Naive thymus-derived CD4-positive, alpha-beta T cell (primary cell): ENCODE results near the gene ZDHHC7. TPM values are rescaled to one million over a fixed set of nuclear protein-coding genes. Genes with fewer than 3 reads are reported as not detected.
A peak's percentile ranks its signal among the peaks of the same experiment; 100 is the strongest.

Experiments used
- ATAC-seq: fragments of 150-1000 bp; cut with Tn5 transposase; 2 replicates; pipeline ENCODE4 v1.10.0; 2021; ENCODE audit warnings: mild to moderate bottlenecking, moderate library complexity
- CTCF ChIA-PET: fragments of 350-600 bp; sonication (Branson Sonifier 250); formaldehyde crosslinking; loops from one replicate; lab custom pipeline; 2021; ENCODE audit warnings: antibody characterized with exemption; lab: Charles Lee
- POLR2A ChIA-PET: fragments of 350-600 bp; sonication (Branson Sonifier 250); formaldehyde crosslinking; loops from one replicate; lab custom pipeline; 2021; ENCODE audit warnings: antibody characterized with exemption, inconsistent platforms; lab: Charles Lee
- DNase-seq, 9 donors: peaks; one replicate each; pipeline versions ENCODE4 v3.0.0 to v3.0.0-alpha.2; 2020 to 2022; ENCODE audit warnings: mixed read lengths in 1 of 9
- H3K27ac ChIP-seq: one replicate; pipeline ENCODE4 v1.7.0; 2013; ENCODE audit warnings: mild to moderate bottlenecking, low read depth, low read length, moderate library complexity
- H3K27me3 ChIP-seq, 2 donors: one replicate each; pipeline ENCODE4 v1.7.0; 2013; ENCODE audit warnings: low read length in 2 of 2, mild to moderate bottlenecking in 2 of 2, moderate library complexity in 2 of 2; ENCODE audit not compliant: control insufficient read depth in 2 of 2, insufficient read depth in 2 of 2
- H3K36me3 ChIP-seq, 3 experiments: 1 replicate in 2 of 3; 2 replicates in 1 of 3; pipeline ENCODE4 v1.7.0; 2013; ENCODE audit warnings: low read length in 3 of 3, mild to moderate bottlenecking in 3 of 3, moderate library complexity in 1 of 3; ENCODE audit not compliant: insufficient read depth in 3 of 3, control insufficient read depth in 2 of 3
- H3K4me1 ChIP-seq, 2 donors: one replicate each; pipeline ENCODE4 v1.7.0; 2013; ENCODE audit warnings: low read length in 2 of 2, mild to moderate bottlenecking in 2 of 2, moderate library complexity in 1 of 2; ENCODE audit not compliant: control insufficient read depth in 2 of 2, insufficient read depth in 2 of 2
- H3K4me3 ChIP-seq: 2 replicates; pipeline ENCODE4 v1.7.0; 2013; ENCODE audit warnings: mild to moderate bottlenecking, low read length
- H3K9me3 ChIP-seq, 3 experiments: 1 replicate in 2 of 3; 2 replicates in 1 of 3; pipeline ENCODE4 v1.7.0; 2013; ENCODE audit warnings: low read length in 3 of 3; ENCODE audit not compliant: control insufficient read depth in 2 of 3
- H3K27ac Mint-ChIP-seq, 9 donors: one replicate each; pipeline ENCODE4 v1.8.0; 2020 to 2022; ENCODE audit warnings: mixed read lengths in 9 of 9, mild to moderate bottlenecking in 8 of 9, moderate library complexity in 5 of 9, inconsistent platforms in 2 of 9
- H3K27me3 Mint-ChIP-seq, 5 donors: one replicate each; pipeline ENCODE4 v1.8.0; 2021 to 2022; ENCODE audit warnings: mixed read lengths in 5 of 5, mild to moderate bottlenecking in 1 of 5
- H3K36me3 Mint-ChIP-seq, 5 donors: one replicate each; pipeline ENCODE4 v1.8.0; 2020 to 2022; ENCODE audit warnings: mixed read lengths in 5 of 5, mild to moderate bottlenecking in 3 of 5, inconsistent platforms in 1 of 5
- H3K4me1 Mint-ChIP-seq, 7 donors: one replicate each; pipeline ENCODE4 v1.8.0; 2020 to 2022; ENCODE audit warnings: mixed read lengths in 7 of 7, mild to moderate bottlenecking in 3 of 7, inconsistent platforms in 1 of 7
- H3K4me3 Mint-ChIP-seq, 10 donors: one replicate each; pipeline ENCODE4 v1.8.0; 2020 to 2022; ENCODE audit warnings: mild to moderate bottlenecking in 10 of 10, mixed read lengths in 10 of 10, moderate library complexity in 6 of 10, inconsistent platforms in 2 of 10
- H3K9me3 Mint-ChIP-seq, 11 donors: one replicate each; pipeline ENCODE4 v1.8.0; 2020 to 2022; ENCODE audit warnings: mixed read lengths in 11 of 11, mild to moderate bottlenecking in 4 of 11, inconsistent platforms in 1 of 11, moderate library complexity in 1 of 11
- intact Hi-C, 2 donors: fragments of 100-400 bp; cut with micrococcal nuclease; formaldehyde crosslinking; loops; one replicate each; pipeline ENCODE4 v1.15.1; 2023
- polyA plus RNA-seq, 2 donors: library from polyadenylated mRNA; unstranded; fragments of 300-500 nt; fragmentation: Illumina TruSeq; gene quantifications; one replicate each; pipeline ENCODE4 v1.2.3, GENCODE V29; 2021
- total RNA-seq, 6 experiments: library from RNA in 5 of 6; stranded (reverse) in 5 of 6; gene quantifications; 1 replicate in 5 of 6; 2 replicates in 1 of 6; pipeline ENCODE4 v1.2.3 and lab custom pipeline; 2021 to 2026

ZDHHC7 gene
- total and polyA plus RNA-seq, 7 experiments from 2014 or later, result 31.7 to 62.2 (median 33.4) TPM

DNA sequence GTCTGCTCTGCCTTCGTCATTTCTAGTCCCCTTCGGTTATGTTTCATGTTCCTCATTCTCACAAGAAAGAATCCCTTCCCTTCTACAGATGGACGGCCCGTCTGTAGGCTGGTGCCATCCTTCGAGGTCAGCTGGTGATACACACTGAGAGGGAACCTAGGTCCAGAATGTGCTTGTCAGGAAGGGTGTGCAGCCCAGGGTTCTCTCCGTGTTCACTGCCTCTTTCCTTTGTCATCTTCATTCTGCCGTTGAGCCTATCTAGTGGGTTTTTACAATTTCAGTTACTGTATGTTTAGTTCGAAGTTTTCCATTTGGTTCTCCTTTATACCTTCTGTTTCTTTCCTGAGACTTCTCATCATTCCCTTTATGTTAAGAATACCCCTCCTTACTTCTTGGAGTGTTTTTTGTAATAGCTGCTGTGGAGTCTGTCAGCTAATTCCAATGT lies 35.2 kb upstream of the ZDHHC7 start:
- Mint-ChIP-seq H3K4me1 (peaks cover 5 to 45% (median 26%) of the 10 kb centered on the region in 7 donors), H3K4me3 (peak overlapping the region in 6 of 10 donors; percentile 66 to 86 (median 80)), H3K36me3 (peaks cover 0 to 29% (median 3%) of the 10 kb centered on the region in 5 donors), H3K27me3 (no peaks in the 10 kb centered on the region), H3K27ac (peak overlapping the region in 7 of 9 donors; percentile 5 to 95 (median 86)), H3K9me3 (peaks cover 0 to 2% (median 0%) of the 10 kb centered on the region in 11 donors)
- intact Hi-C loops, result loop anchor here in 1 of 2 donors (2.0 kb wide), 1 partner anchor 18 kb away; no protein-coding TSS in a partner anchor
- ATAC-seq, result peak; percentile 69
- H3K27ac ChIP-seq, result peak overlapping the region; percentile 33
- peaks cover 0 to 21% of the 10 kb centered on the region in 2 donors for H3K4me1 ChIP-seq
- POLR2A ChIA-PET, result interaction anchor here (0.7 to 2.7 kb wide), 8 partner anchors 9 to 1233 kb away, joined by 3 to 19 read pairs (median 4); partner anchors contain the start of genes KIAA0513 and ZDHHC7
- H3K36me3 ChIP-seq, result no peaks in the 10 kb centered on the region
- H3K4me3 ChIP-seq, result no peak overlapping the region
- no peaks in the 10 kb centered on the region for H3K9me3 ChIP-seq
- H3K27me3 ChIP-seq, result no peaks in the 10 kb centered on the region
- DNase-seq, result no peak
- CTCF ChIA-PET, result interaction anchor here (0.6 to 2.8 kb wide), 5 partner anchors 10 to 839 kb away, joined by 3 to 9 read pairs (median 3); no protein-coding TSS in a partner anchor

DNA sequence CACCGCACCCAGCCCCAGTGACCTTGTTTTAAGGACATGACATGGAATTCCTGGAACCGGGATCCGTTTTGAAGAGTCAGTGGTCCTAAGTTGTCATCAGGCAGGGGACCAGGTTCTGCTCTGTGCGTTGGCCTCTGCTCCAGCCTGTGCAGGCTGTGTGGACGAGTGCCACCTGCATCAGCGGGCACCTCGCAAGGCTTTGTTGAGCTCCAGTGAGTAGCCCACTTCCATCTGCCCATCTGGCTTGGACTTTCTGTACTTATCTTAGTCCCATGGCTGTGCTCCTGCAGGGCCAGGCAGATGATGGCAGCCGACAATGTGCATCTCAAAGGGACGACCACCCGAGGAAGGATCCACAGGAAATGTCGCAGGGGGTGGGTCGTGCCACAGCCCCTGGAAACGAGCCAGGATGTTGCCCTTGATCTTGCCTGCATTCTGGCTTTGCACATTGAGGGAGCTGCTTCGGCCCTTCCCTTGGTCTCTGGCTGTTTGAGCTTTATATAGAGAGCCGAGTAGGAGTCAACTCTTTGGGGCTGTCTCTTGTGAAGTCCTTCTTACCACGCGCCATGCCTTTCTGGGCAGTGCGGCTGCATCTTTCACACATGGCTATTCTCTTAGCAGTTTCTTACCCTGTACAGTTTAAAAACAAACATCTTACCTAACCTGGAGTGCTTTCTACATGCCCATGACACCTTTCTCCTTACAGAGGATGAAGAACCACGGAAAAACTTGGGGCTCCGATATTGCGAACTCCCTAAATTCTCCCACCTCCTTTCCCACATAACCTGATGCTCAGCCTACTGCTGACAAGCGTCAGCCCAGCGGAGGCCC lies 34.5 kb upstream of the ZDHHC7 start:
- peak overlapping the region in 5 of 9 donors; percentile 2 to 87 (median 18) for H3K27ac Mint-ChIP-seq

DNA sequence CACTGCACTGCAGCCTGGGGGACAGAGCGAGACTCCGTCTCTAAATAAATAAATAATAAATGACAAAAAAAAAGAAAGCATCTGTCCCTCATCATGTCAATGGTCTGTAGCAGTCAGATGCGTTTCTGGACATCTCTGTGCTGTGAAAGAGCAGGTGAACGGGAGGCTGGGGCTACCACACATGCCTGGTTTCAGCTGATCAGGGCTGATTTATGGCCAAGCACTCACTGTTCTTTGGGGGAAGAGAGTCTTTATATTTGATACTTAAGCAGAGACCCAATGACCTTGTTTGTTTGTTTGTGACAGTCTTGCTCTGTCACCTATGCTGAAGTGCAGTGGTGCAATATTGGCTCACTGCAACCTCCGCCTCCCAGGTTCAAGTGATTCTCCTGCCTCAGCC lies 33.7 kb upstream of the ZDHHC7 start:
- Histone ChIP-seq H3K27ac (no peak overlapping the region), H3K4me1 (peaks cover 0 to 21% of the 10 kb centered on the region in 2 donors), H3K36me3 (no peaks in the 10 kb centered on the region), H3K27me3 (no peaks in the 10 kb centered on the region), H3K4me3 (no peak overlapping the region), H3K9me3 (no peaks in the 10 kb centered on the region)
- peak overlapping the region in 2 of 9 donors; percentile 31 to 73 for H3K27ac Mint-ChIP-seq
- H3K4me3 Mint-ChIP-seq, result no peak overlapping the region
- H3K27me3 Mint-ChIP-seq, result no peaks in the 10 kb centered on the region
- POLR2A ChIA-PET, result no interaction called here
- peaks cover 5 to 40% (median 24%) of the 10 kb centered on the region in 7 donors for H3K4me1 Mint-ChIP-seq
- CTCF ChIA-PET, result interaction anchor here (0.7 kb wide), 1 partner anchor 17 kb away, joined by 3 read pairs; no protein-coding TSS in a partner anchor
- DNase-seq, result no peak
- ATAC-seq, result no peak
- intact Hi-C loops, result no loop called here
- peaks cover 0 to 2% (median 0%) of the 10 kb centered on the region in 11 donors for H3K9me3 Mint-ChIP-seq
- peaks cover 0 to 26% (median 3%) of the 10 kb centered on the region in 5 donors for H3K36me3 Mint-ChIP-seq

More for the DNA sequence above, 34.5 kb upstream of the ZDHHC7 start:
- H3K4me1 Mint-ChIP-seq, result peaks cover 5 to 40% (median 24%) of the 10 kb centered on the region in 7 donors
- ATAC-seq, result no peak
- peaks cover 0 to 26% (median 3%) of the 10 kb centered on the region in 5 donors for H3K36me3 Mint-ChIP-seq
- H3K36me3 ChIP-seq, result no peaks in the 10 kb centered on the region
- POLR2A ChIA-PET, result interaction anchor here (1.0 to 2.7 kb wide), 4 partner anchors 10 to 40 kb away, joined by 3 to 19 read pairs (median 10); partner anchors contain the start of gene KIAA0513
- H3K27me3 Mint-ChIP-seq, result no peaks in the 10 kb centered on the region
- CTCF ChIA-PET, result interaction anchor here (2.8 kb wide), 1 partner anchor 11 kb away, joined by 9 read pairs; no protein-coding TSS in a partner anchor
- intact Hi-C loops, result loop anchor here in 1 of 2 donors (2.0 kb wide), 1 partner anchor 17 kb away; no protein-coding TSS in a partner anchor
- H3K4me1 ChIP-seq, result peaks cover 0 to 21% of the 10 kb centered on the region in 2 donors
- no peak overlapping the region for H3K4me3 ChIP-seq
- H3K27ac ChIP-seq, result no peak overlapping the region
- H3K4me3 Mint-ChIP-seq, result peak overlapping the region in 1 of 10 donors; percentile 78
- no peak for DNase-seq
- no peaks in the 10 kb centered on the region for H3K27me3 ChIP-seq
- no peaks in the 10 kb centered on the region for H3K9me3 ChIP-seq
- peaks cover 0 to 2% (median 0%) of the 10 kb centered on the region in 11 donors for H3K9me3 Mint-ChIP-seq

- H3K9me3 Mint-ChIP-seq, result peaks cover 0 to 2% (median 0%) of the 10 kb centered on the region in 11 donors
- peaks cover 2 to 17% (median 3%) of the 10 kb centered on the region in 5 donors for H3K36me3 Mint-ChIP-seq
- DNase-seq (no peak), ATAC-seq (no peak)
- intact Hi-C loops, result no loop called here
- H3K36me3 ChIP-seq, result no peaks in the 10 kb centered on the region
- peaks cover 0 to 13% of the 10 kb centered on the region in 2 donors for H3K4me1 ChIP-seq
- no peak overlapping the region for H3K27ac ChIP-seq
- CTCF ChIA-PET, result interaction anchor here (1.0 kb wide), 1 partner anchor 44 kb away, joined by 3 read pairs; no protein-coding TSS in a partner anchor
- peaks cover 5 to 23% (median 18%) of the 10 kb centered on the region in 7 donors for H3K4me1 Mint-ChIP-seq
- no peak overlapping the region for H3K4me3 ChIP-seq
- H3K27ac Mint-ChIP-seq, result no peak overlapping the region
- no peak overlapping the region for H3K4me3 Mint-ChIP-seq
- no peaks in the 10 kb centered on the region for H3K27me3 ChIP-seq
- no peaks in the 10 kb centered on the region for H3K27me3 Mint-ChIP-seq
- POLR2A ChIA-PET, result interaction anchor here (2.0 kb wide), 1 partner anchor 13 kb away, joined by 7 read pairs; no protein-coding TSS in a partner anchor
- no peaks in the 10 kb centered on the region for H3K9me3 ChIP-seq
Observed at GRCh38 chr16:85042606-85043005, 31.3 kb upstream of the ZDHHC7 start.

DNA sequence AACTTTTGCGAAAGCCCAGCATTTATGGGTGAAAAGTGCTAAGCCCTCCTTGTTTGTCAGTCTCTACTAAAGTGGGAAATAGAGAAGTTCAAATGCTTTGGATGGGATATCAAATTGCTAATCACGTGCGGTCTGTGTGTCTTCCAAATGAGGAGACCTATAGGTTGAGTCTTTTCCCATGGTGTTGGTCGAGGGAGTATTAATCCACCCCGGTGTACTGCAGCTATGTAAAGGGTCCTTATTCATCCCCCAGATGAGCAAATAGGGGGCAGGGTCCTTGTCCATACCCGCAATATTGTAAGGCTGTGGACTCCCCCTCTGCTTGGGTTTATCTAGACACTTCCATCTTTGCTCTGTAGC lies 30.8 kb upstream of the ZDHHC7 start:
- no peaks in the 10 kb centered on the region for H3K27me3 Mint-ChIP-seq
- Histone ChIP-seq H3K27me3 (no peaks in the 10 kb centered on the region), H3K9me3 (no peaks in the 10 kb centered on the region), H3K36me3 (no peaks in the 10 kb centered on the region), H3K4me3 (no peak overlapping the region), H3K27ac (no peak overlapping the region), H3K4me1 (peaks cover 0 to 9% of the 10 kb centered on the region in 2 donors)
- ATAC-seq (no peak), DNase-seq (no peak)
- H3K27ac Mint-ChIP-seq, result no peak overlapping the region
- intact Hi-C loops, result no loop called here
- peaks cover 2 to 18% (median 3%) of the 10 kb centered on the region in 5 donors for H3K36me3 Mint-ChIP-seq
- CTCF ChIA-PET, result interaction anchor here (1.0 kb wide), 1 partner anchor 44 kb away, joined by 3 read pairs; no protein-coding TSS in a partner anchor
- H3K4me3 Mint-ChIP-seq, result no peak overlapping the region
- peaks cover 2 to 18% (median 14%) of the 10 kb centered on the region in 7 donors for H3K4me1 Mint-ChIP-seq
- peaks cover 0 to 2% (median 0%) of the 10 kb centered on the region in 11 donors for H3K9me3 Mint-ChIP-seq
- POLR2A ChIA-PET, result interaction anchor here (2.0 kb wide), 1 partner anchor 14 kb away, joined by 7 read pairs; no protein-coding TSS in a partner anchor
